ENCODE data around the gene GRK4. TPM values are rescaled to one million over a fixed set of nuclear protein-coding genes. Genes with fewer than 3 reads are reported as not detected.

Gene GRK4
- total RNA-seq, 1 experiment from 2014 or later = 4.5 TPM

- DNase-seq (ENCODE audit: unreplicated experiment) = peak; percentile 66
- TSS peak; percentile 71 for BruUV-seq (replicated peaks)
- ChIA-PET CTCF (no interaction called here), POLR2A (interaction anchor here (0.7 to 3.3 kb wide), 9 partner anchors 13 to 47 kb away, joined by 4 to 48 read pairs (median 9); partner anchors contain the start of genes GRK4 and NOP14)
- H3K9me3 Mint-ChIP-seq (ENCODE audit: unreplicated experiment) = no peaks in the 10 kb centered on the region
- no peaks in the 10 kb centered on the region for H3K27me3 Mint-ChIP-seq (ENCODE audit: insufficient read depth, unreplicated experiment)
- peaks cover 20% of the 10 kb centered on the region for H3K4me1 Mint-ChIP-seq (ENCODE audit: insufficient read depth, unreplicated experiment)
- H3K4me3 Mint-ChIP-seq (ENCODE audit: unreplicated experiment) = peak overlapping the region; percentile 13
- H3K27ac Mint-ChIP-seq (ENCODE audit: low read depth, unreplicated experiment) = peak overlapping the region; percentile 96
- intact Hi-C loops (cut with micrococcal nuclease) = loop anchor here (1.0 kb wide), 1 partner anchor 27 kb away; no protein-coding TSS in a partner anchor
- H3K36me3 Mint-ChIP-seq (ENCODE audit: insufficient read depth, unreplicated experiment) = no peaks in the 10 kb centered on the region
- TF ChIP-seq, protein P1, sequence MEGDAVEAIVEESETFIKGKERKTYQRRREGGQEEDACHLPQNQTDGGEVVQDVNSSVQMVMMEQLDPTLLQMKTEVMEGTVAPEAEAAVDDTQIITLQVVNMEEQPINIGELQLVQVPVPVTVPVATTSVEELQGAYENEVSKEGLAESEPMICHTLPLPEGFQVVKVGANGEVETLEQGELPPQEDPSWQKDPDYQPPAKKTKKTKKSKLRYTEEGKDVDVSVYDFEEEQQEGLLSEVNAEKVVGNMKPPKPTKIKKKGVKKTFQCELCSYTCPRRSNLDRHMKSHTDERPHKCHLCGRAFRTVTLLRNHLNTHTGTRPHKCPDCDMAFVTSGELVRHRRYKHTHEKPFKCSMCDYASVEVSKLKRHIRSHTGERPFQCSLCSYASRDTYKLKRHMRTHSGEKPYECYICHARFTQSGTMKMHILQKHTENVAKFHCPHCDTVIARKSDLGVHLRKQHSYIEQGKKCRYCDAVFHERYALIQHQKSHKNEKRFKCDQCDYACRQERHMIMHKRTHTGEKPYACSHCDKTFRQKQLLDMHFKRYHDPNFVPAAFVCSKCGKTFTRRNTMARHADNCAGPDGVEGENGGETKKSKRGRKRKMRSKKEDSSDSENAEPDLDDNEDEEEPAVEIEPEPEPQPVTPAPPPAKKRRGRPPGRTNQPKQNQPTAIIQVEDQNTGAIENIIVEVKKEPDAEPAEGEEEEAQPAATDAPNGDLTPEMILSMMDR (IDR thresholded peaks at IDR 0.05; ENCODE audit: unreplicated experiment) = no peak
Observed at GRCh38 chr4:3010577-3010976, 47.2 kb downstream of the GRK4 start.

DNA sequence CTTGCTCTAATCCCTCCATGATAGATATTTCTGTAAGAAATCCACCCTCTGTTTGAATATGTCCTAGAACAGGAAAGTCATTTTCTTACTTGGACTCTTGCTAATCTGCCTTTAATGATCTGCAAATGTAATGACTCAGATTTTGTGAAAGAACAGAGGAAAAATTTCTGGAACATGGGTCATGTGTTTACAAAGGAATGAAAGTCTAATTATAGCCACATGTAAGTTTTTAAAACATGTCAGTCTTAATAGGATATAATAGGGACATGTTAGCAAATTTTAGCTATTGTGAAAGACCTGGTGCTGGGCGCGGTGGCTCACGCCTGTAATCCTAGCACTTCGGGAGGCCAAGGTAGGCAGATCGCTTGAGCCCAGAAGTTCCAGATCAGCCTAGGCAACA, 47.6 kb downstream of the GRK4 start:
- BruUV-seq (replicated peaks) = no TSS peak
- Mint-ChIP-seq H3K27ac (ENCODE audit: low read depth, unreplicated experiment) (peak overlapping the region; percentile 96), H3K36me3 (ENCODE audit: insufficient read depth, unreplicated experiment) (no peaks in the 10 kb centered on the region), H3K4me3 (ENCODE audit: unreplicated experiment) (peak overlapping the region; percentile 13), H3K9me3 (ENCODE audit: unreplicated experiment) (no peaks in the 10 kb centered on the region), H3K4me1 (ENCODE audit: insufficient read depth, unreplicated experiment) (peaks cover 20% of the 10 kb centered on the region), H3K27me3 (ENCODE audit: insufficient read depth, unreplicated experiment) (no peaks in the 10 kb centered on the region)
- ChIA-PET CTCF (no interaction called here), POLR2A (interaction anchor here (0.5 to 3.3 kb wide), 11 partner anchors 12 to 122 kb away, joined by 3 to 48 read pairs (median 5); partner anchors contain the start of genes GRK4 and NOP14)
- TF ChIP-seq, protein P1 (IDR thresholded peaks at IDR 0.05; ENCODE audit: unreplicated experiment) = no peak
- peak; percentile 75 for DNase-seq (ENCODE audit: unreplicated experiment)
- intact Hi-C loops (cut with micrococcal nuclease) = loop anchor here (1.0 kb wide), 1 partner anchor 26 kb away; no protein-coding TSS in a partner anchor

DNA sequence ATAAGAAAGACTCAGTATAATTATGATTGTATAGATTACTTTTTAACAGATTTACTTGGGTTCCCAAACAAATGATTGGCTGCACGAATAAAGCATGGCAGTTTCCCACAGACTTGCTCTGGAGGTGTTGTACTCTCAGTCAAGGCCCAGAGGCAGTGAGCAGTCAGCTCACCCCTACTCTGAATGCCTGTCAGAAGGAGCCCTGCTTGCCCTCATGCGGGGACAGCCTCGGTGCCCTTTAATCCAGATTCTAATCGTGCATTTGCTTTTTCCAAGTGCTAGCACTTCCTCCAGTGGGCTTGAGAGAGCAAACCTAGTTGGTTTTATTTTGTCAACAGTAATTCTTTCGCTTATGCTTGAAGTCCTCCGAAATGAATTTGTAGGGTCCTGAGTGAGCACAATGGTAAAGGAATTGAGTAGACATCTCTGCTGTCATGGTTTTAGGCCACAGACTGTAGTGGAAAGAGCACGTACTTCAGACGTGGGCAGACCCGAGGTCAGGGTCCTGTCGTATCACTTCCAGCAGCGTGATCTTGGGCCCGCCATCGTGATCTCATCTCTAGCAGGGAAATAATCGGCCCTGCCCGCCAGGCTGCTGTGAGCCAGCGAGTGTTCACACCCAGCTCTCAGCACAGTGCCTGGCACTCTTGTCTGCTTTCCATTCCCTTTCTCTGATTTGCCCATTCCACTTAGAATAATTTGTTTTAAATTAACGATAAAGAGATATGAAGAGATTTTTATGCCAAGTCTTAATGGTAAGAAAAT, 48.3 kb downstream of the GRK4 start:
- TF ChIP-seq, protein P1 (IDR thresholded peaks at IDR 0.05; ENCODE audit: unreplicated experiment) = no peak
- Mint-ChIP-seq H3K4me1 (ENCODE audit: insufficient read depth, unreplicated experiment) (peaks cover 20% of the 10 kb centered on the region), H3K27me3 (ENCODE audit: insufficient read depth, unreplicated experiment) (no peaks in the 10 kb centered on the region), H3K4me3 (ENCODE audit: unreplicated experiment) (no peak overlapping the region), H3K27ac (ENCODE audit: low read depth, unreplicated experiment) (peak overlapping the region; percentile 96), H3K9me3 (ENCODE audit: unreplicated experiment) (no peaks in the 10 kb centered on the region), H3K36me3 (ENCODE audit: insufficient read depth, unreplicated experiment) (no peaks in the 10 kb centered on the region)
- ChIA-PET CTCF (no interaction called here), POLR2A (interaction anchor here (0.5 to 3.3 kb wide), 11 partner anchors 12 to 122 kb away, joined by 3 to 48 read pairs (median 4); partner anchors contain the start of genes GRK4 and NOP14)
- no TSS peak for BruUV-seq (replicated peaks)
- DNase-seq (ENCODE audit: unreplicated experiment) = no peak
- intact Hi-C loops (cut with micrococcal nuclease) = no loop called here

DNA sequence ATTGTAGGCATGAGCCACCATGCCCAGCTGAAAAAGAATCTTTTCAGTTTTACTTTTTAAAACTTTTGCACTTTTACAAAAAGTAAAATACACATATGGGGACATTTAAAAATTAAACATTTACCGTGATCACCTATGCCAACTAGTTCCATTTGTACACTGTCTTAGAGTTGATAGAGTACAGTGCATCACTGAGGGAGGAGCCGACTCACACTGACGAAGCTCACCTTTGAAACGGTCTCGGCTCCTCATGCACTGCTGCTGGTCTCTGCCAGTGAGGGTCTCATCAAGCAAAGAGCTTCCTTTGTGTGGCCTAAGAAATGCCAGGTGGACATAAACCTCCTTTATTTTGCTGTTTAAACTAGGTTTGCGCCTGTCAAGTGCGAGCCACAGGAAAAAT, 50.0 kb downstream of the GRK4 start:
- intact Hi-C loops (cut with micrococcal nuclease) = no loop called here
- TF ChIP-seq, protein P1 (IDR thresholded peaks at IDR 0.05; ENCODE audit: unreplicated experiment) = no peak
- Mint-ChIP-seq H3K27me3 (ENCODE audit: insufficient read depth, unreplicated experiment) (no peaks in the 10 kb centered on the region), H3K36me3 (ENCODE audit: insufficient read depth, unreplicated experiment) (no peaks in the 10 kb centered on the region), H3K9me3 (ENCODE audit: unreplicated experiment) (no peaks in the 10 kb centered on the region), H3K27ac (ENCODE audit: low read depth, unreplicated experiment) (no peak overlapping the region), H3K4me3 (ENCODE audit: unreplicated experiment) (no peak overlapping the region), H3K4me1 (ENCODE audit: insufficient read depth, unreplicated experiment) (peaks cover 20% of the 10 kb centered on the region)
- BruUV-seq (replicated peaks) = no TSS peak
- CTCF ChIA-PET = interaction anchor here (0.6 to 1.6 kb wide), 3 partner anchors 20 to 557 kb away, joined by 3 to 7 read pairs (median 3); no protein-coding TSS in a partner anchor
- DNase-seq (ENCODE audit: unreplicated experiment) = no peak
- POLR2A ChIA-PET = interaction anchor here (0.5 to 0.7 kb wide), 4 partner anchors 21 to 1450 kb away, joined by 3 read pairs; no protein-coding TSS in a partner anchor

Data from MCF 10A (cell line).